Inflammatory macrophage treated with lipopolysaccharide for 4 hours (primary cell): ENCODE measurements around the gene MYO7B.
"Not testable (repeated sequence)": the region's sequence is repeated elsewhere in the genome, so short reads cannot be mapped to it uniquely, and the experiment has no call there.

Experiments used
- DNase-seq: peaks from one replicate; pipeline ENCODE4 v3.0.0-alpha.2; 2020

MYO7B gene

GRCh38 chr2:127558911-127559310 is 23.4 kb downstream of the MYO7B start:
- DNase-seq = no peak

GRCh38 chr2:127559454-127559853 is 24.0 kb downstream of the MYO7B start:
- no peak for DNase-seq

GRCh38 chr2:127560201-127560930 is 24.9 kb downstream of the MYO7B start:
- peak; percentile 89 for DNase-seq

GRCh38 chr2:127560931-127561280 is 25.4 kb downstream of the MYO7B start:
- DNase-seq = no peak

- no peak for DNase-seq
These were observed 25.9 kb downstream of the MYO7B start for GRCh38 chr2:127561371-127561770.

GRCh38 chr2:127562936-127563335 is 27.5 kb downstream of the MYO7B start:
- DNase-seq = peak; percentile 88

- peak; percentile 95 for DNase-seq
These were observed 28.3 kb downstream of the MYO7B start for GRCh38 chr2:127563458-127564428.

- no peak for DNase-seq
These were observed 29.2 kb downstream of the MYO7B start for GRCh38 chr2:127564429-127565260.

GRCh38 chr2:127565261-127566138 is 30.0 kb downstream of the MYO7B start:
- DNase-seq = no peak

- no peak for DNase-seq
These were observed 30.6 kb downstream of the MYO7B start for GRCh38 chr2:127566139-127566417.

GRCh38 chr2:127566576-127566975 is 31.1 kb downstream of the MYO7B start:
- no peak for DNase-seq

GRCh38 chr2:127567351-127567854 is 31.9 kb downstream of the MYO7B start:
- no peak for DNase-seq

GRCh38 chr2:127568128-127568527 is 32.6 kb downstream of the MYO7B start:
- no peak for DNase-seq

- no peak for DNase-seq
These were observed 34.2 kb downstream of the MYO7B start for GRCh38 chr2:127569666-127570065.

GRCh38 chr2:127570282-127571250 is 35.1 kb downstream of the MYO7B start:
- DNase-seq = no peak

- not testable (repeated sequence) for DNase-seq
These were observed 36.9 kb downstream of the MYO7B start for GRCh38 chr2:127572352-127572751.

GRCh38 chr2:127572841-127573240 is 37.4 kb downstream of the MYO7B start:
- DNase-seq = no peak

GRCh38 chr2:127573298-127573697 is 37.8 kb downstream of the MYO7B start:
- no peak for DNase-seq

GRCh38 chr2:127573771-127574170 is 38.3 kb downstream of the MYO7B start:
- no peak for DNase-seq

GRCh38 chr2:127574656-127575055 is 39.2 kb downstream of the MYO7B start:
- DNase-seq = no peak
